Nephron (organoid): ENCODE data around the gene SRD5A3.

ENCODE experiments used
- H3K27ac Mint-ChIP-seq, 3 experiments: 2 replicates each; pipeline ENCODE4 v1.8.0; 2020; ENCODE audit warnings: mixed read lengths in 3 of 3, mild to moderate bottlenecking in 2 of 3, moderate library complexity in 1 of 3
- H3K27me3 Mint-ChIP-seq: 2 replicates; pipeline ENCODE4 v1.8.0; 2021; ENCODE audit warnings: low read depth, mild to moderate bottlenecking, moderate library complexity, mixed read lengths
- H3K36me3 Mint-ChIP-seq: 2 replicates; pipeline ENCODE4 v1.8.0; 2020; ENCODE audit warnings: low read depth, mixed read lengths
- H3K4me1 Mint-ChIP-seq: 2 replicates; pipeline ENCODE4 v1.8.0; 2020; ENCODE audit warnings: mixed read lengths
- H3K4me3 Mint-ChIP-seq, 3 experiments: 2 replicates each; pipeline ENCODE4 v1.8.0; 2020; ENCODE audit warnings: mild to moderate bottlenecking in 3 of 3, mixed read lengths in 3 of 3, moderate library complexity in 2 of 3
- H3K9me3 Mint-ChIP-seq: 2 replicates; pipeline ENCODE4 v1.8.0; 2020; ENCODE audit warnings: mixed read lengths
- TF ChIP-seq, protein P1 (sequence below), 3 experiments: fragments of 200-600 bp; sonication (generic); IDR thresholded peaks; one replicate each; pipeline ENCODE4 v1.5.0; 2021; ENCODE audit warnings: antibody characterized with exemption in 3 of 3; ENCODE audit not compliant: unreplicated experiment in 3 of 3

Gene SRD5A3

DNA sequence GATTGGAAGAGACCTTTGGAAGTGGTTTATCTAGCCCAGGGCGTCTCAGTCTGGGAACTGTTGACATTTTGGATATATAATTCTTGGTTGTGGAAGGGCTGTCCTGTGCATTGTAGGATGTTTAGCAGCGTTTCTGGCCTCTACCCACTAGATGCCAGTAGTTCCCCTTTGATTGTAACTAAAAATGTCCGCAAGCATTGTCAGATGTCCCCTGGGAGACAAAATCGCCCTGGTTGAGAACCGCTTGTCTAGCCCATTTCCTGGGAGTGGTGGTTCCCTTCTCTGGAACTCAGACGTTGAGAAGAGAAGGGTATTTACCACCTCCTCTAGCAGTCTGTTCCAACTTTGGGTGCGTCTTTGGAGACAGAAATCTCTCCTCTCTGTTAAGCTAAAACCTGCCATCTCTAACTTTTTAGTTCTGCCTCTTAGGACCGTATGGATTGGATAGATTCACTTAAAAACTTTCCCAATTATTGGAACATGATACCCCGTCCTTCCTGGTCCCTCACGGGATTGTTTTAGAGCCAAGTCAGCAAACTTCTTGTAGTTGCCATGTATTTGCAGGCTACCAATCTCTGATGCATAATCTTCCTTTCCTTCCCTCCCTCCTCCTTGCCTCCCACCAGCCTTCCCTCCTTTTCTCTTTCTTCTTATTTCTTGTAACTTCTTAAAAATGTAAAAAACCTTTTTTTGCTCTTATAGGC lies 63.6 kb downstream of the SRD5A3 start:
- H3K36me3 Mint-ChIP-seq: peaks cover 34% of the 10 kb centered on the region
- no peaks in the 10 kb centered on the region for H3K27me3 Mint-ChIP-seq
- TF ChIP-seq, protein P1, sequence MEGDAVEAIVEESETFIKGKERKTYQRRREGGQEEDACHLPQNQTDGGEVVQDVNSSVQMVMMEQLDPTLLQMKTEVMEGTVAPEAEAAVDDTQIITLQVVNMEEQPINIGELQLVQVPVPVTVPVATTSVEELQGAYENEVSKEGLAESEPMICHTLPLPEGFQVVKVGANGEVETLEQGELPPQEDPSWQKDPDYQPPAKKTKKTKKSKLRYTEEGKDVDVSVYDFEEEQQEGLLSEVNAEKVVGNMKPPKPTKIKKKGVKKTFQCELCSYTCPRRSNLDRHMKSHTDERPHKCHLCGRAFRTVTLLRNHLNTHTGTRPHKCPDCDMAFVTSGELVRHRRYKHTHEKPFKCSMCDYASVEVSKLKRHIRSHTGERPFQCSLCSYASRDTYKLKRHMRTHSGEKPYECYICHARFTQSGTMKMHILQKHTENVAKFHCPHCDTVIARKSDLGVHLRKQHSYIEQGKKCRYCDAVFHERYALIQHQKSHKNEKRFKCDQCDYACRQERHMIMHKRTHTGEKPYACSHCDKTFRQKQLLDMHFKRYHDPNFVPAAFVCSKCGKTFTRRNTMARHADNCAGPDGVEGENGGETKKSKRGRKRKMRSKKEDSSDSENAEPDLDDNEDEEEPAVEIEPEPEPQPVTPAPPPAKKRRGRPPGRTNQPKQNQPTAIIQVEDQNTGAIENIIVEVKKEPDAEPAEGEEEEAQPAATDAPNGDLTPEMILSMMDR (IDR thresholded peaks at IDR 0.05; ENCODE audit: unreplicated experiment in 3 of 3): no peak
- H3K4me3 Mint-ChIP-seq: no peak overlapping the region
- peak overlapping the region in 2 of 3 experiments; percentile 3 to 8 for H3K27ac Mint-ChIP-seq
- H3K4me1 Mint-ChIP-seq: peaks cover 12% of the 10 kb centered on the region
- H3K9me3 Mint-ChIP-seq: no peaks in the 10 kb centered on the region

- H3K36me3 Mint-ChIP-seq: peaks cover 35% of the 10 kb centered on the region
- H3K9me3 Mint-ChIP-seq: no peaks in the 10 kb centered on the region
- H3K4me1 Mint-ChIP-seq: peaks cover 12% of the 10 kb centered on the region
- TF ChIP-seq, protein P1 (IDR thresholded peaks at IDR 0.05; ENCODE audit: unreplicated experiment in 3 of 3): no peak
- H3K27ac Mint-ChIP-seq: peak overlapping the region in 1 of 3 experiments; percentile 72
- H3K4me3 Mint-ChIP-seq: no peak overlapping the region
- no peaks in the 10 kb centered on the region for H3K27me3 Mint-ChIP-seq
Observed at GRCh38 chr4:55410431-55410830, 64.4 kb downstream of the SRD5A3 start.

- H3K36me3 Mint-ChIP-seq: peaks cover 27% of the 10 kb centered on the region
- H3K9me3 Mint-ChIP-seq: no peaks in the 10 kb centered on the region
- no peaks in the 10 kb centered on the region for H3K27me3 Mint-ChIP-seq
- H3K4me1 Mint-ChIP-seq: peaks cover 12% of the 10 kb centered on the region
- H3K4me3 Mint-ChIP-seq: no peak overlapping the region
- TF ChIP-seq, protein P1 (IDR thresholded peaks at IDR 0.05; ENCODE audit: unreplicated experiment in 3 of 3): no peak
- no peak overlapping the region for H3K27ac Mint-ChIP-seq
Observed at GRCh38 chr4:55411621-55412020, 65.6 kb downstream of the SRD5A3 start.

GRCh38 chr4:55416176-55416575 lies 70.1 kb downstream of the SRD5A3 start:
- Mint-ChIP-seq H3K27me3 (no peaks in the 10 kb centered on the region), H3K9me3 (no peaks in the 10 kb centered on the region), H3K27ac (no peak overlapping the region), H3K4me3 (no peak overlapping the region), H3K36me3 (peaks cover 41% of the 10 kb centered on the region), H3K4me1 (peaks cover 6% of the 10 kb centered on the region)
- TF ChIP-seq, protein P1 (IDR thresholded peaks at IDR 0.05; ENCODE audit: unreplicated experiment in 3 of 3): no peak
